ENCODE data around the gene FAM174C.

- TF ChIP-seq POLR2A (IDR thresholded peaks at IDR 0.05; ENCODE audit: low read depth, low read length) (no peak), CTCF (IDR thresholded peaks at IDR 0.05; ENCODE audit: extremely low read depth in 1 of 2, insufficient read depth in 1 of 2, low read depth in 1 of 2, low read length in 2 of 2) (no peak), MAX (IDR thresholded peaks at IDR 0.05; ENCODE audit: insufficient read depth, insufficient read length) (no peak), JUN (IDR thresholded peaks at IDR 0.05; ENCODE audit: borderline replicate concordance, insufficient read depth, insufficient read length, low read depth) (no peak), EZH2 (IDR thresholded peaks at IDR 0.05; ENCODE audit: borderline replicate concordance, low read depth, low read length, severe bottlenecking) (no peak), POLR2AphosphoS5 (IDR thresholded peaks at IDR 0.05; ENCODE audit: insufficient read depth, low read depth, low read length) (no peak), GATA2 (IDR thresholded peaks at IDR 0.05; ENCODE audit: insufficient read depth, insufficient read length, low read depth, low read length) (no peak)
Measured at GRCh38 chr19:1287354-1288225, 12.3 kb downstream of the FAM174C start.
